ENCODE results near the gene TBCB. TPM values are rescaled to one million over a fixed set of nuclear protein-coding genes. Genes with fewer than 3 reads are reported as not detected.
"Not testable (repeated sequence)": the region's sequence is repeated elsewhere in the genome, so short reads cannot be mapped to it uniquely, and the experiment has no call there.

The TBCB gene, protein sequence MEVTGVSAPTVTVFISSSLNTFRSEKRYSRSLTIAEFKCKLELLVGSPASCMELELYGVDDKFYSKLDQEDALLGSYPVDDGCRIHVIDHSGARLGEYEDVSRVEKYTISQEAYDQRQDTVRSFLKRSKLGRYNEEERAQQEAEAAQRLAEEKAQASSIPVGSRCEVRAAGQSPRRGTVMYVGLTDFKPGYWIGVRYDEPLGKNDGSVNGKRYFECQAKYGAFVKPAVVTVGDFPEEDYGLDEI
- total RNA-seq, result 108 and 123 TPM in 2 replicates
- 149 and 179 TPM in 2 replicates for polyA plus RNA-seq

DNA sequence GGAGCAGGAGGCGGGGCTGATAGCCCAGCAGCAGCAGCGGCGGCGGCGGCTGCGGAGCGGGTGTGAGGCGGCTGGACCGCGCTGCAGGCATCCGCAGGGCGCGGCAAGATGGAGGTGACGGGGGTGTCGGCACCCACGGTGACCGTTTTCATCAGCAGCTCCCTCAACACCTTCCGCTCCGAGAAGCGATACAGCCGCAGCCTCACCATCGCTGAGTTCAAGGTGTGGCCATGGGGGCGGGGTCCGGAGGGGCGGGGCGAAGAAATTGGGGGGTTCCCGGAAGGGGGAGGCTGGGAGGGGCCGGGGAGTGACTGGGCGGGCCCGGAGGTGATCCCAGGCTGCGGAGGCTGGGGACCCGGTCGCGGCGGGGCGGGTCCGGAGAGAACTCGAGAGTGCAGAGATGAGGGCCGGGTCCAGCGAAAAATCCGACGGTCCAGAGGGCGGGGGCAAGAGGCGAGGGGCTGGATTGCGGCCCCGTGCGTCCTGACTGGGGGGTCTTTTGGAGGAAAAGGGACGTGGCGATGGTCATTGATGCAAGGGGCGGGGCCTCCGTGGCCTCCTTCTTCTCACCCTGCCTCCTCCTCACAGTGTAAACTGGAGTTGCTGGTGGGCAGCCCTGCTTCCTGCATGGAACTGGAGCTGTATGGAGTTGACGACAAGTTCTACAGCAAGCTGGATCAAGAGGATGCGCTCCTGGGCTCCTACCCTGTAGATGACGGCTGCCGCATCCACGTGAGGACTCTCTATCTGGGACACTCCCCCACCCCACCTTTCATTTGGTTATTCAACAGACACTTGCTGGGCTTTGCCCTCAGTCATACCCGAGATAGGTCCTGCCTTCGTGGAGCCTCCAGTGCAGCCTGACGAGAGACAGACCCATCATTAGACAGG, at the start of gene TBCB:
TBCB (plus strand) TSS at position 16 of the 891 bp plus-strand sequence; CDS start at position 109, 93 bp downstream.
- Histone ChIP-seq H4K20me1 (ENCODE audit: insufficient read depth, poor library complexity, severe bottlenecking) (no peaks in the 10 kb centered on the region), H3K4me1 (ENCODE audit: insufficient read depth) (peaks cover 12% of the 10 kb centered on the region), H3K27me3 (no peaks in the 10 kb centered on the region), H2AFZ (peak within 1 kb of the TSS; percentile 76), H3K36me3 (replicated peaks; ENCODE audit: insufficient read depth, low read depth) (no peaks in the 10 kb centered on the region), H3K9me3 (ENCODE audit: low read depth) (no peaks in the 10 kb centered on the region), H3K4me3 (peak within 1 kb of the TSS; percentile 79), H3K9me2 (replicated peaks; ENCODE audit: insufficient read depth) (no peaks in the 10 kb centered on the region), H3K27ac (peak within 1 kb of the TSS; percentile 68), H3K79me2 (peaks cover 32% of the 10 kb centered on the region), H3K4me2 (peak within 1 kb of the TSS; percentile 86)
- DNase-seq (ENCODE audit: low spot score), result no peak
- TF ChIP-seq, protein P1, sequence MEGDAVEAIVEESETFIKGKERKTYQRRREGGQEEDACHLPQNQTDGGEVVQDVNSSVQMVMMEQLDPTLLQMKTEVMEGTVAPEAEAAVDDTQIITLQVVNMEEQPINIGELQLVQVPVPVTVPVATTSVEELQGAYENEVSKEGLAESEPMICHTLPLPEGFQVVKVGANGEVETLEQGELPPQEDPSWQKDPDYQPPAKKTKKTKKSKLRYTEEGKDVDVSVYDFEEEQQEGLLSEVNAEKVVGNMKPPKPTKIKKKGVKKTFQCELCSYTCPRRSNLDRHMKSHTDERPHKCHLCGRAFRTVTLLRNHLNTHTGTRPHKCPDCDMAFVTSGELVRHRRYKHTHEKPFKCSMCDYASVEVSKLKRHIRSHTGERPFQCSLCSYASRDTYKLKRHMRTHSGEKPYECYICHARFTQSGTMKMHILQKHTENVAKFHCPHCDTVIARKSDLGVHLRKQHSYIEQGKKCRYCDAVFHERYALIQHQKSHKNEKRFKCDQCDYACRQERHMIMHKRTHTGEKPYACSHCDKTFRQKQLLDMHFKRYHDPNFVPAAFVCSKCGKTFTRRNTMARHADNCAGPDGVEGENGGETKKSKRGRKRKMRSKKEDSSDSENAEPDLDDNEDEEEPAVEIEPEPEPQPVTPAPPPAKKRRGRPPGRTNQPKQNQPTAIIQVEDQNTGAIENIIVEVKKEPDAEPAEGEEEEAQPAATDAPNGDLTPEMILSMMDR (IDR thresholded peaks at IDR 0.05; ENCODE audit: poor library complexity), result no peak
- TF ChIP-seq EZH2 (IDR thresholded peaks at IDR 0.05; ENCODE audit: borderline replicate concordance) (no peak), EZH2phosphoT487 (IDR thresholded peaks at IDR 0.05; ENCODE audit: low read depth, severe bottlenecking, unreplicated experiment) (no peak)
- WGBS (ENCODE audit: low lambda C conversion rate, missing lambda C conversion rate), result 5% methylated on average over 43 of the region's 59 CpGs

DNA sequence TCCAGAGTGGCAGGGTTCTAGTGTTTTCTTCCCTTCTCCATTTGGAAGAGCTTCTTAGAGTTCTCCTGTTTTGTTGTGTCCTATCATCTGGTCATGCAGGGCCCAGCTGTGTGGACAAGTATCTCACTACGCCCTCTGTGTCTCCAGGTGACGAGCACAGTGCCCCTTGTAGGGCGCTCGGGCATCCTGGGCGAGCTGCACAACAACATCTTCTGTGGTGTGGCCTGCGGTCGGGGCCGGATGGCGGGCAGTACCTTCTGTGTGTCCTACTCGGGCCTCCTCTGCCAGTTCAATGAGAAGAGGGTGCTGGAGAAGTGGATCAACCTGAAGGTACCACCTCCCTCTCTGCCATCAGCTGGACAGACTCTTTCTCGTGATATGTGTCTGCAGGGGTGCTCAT, 47.6 kb upstream of the TBCB start:
- DNase-seq (ENCODE audit: low spot score), result no peak
- no peak overlapping the region for H2AFZ ChIP-seq

DNA sequence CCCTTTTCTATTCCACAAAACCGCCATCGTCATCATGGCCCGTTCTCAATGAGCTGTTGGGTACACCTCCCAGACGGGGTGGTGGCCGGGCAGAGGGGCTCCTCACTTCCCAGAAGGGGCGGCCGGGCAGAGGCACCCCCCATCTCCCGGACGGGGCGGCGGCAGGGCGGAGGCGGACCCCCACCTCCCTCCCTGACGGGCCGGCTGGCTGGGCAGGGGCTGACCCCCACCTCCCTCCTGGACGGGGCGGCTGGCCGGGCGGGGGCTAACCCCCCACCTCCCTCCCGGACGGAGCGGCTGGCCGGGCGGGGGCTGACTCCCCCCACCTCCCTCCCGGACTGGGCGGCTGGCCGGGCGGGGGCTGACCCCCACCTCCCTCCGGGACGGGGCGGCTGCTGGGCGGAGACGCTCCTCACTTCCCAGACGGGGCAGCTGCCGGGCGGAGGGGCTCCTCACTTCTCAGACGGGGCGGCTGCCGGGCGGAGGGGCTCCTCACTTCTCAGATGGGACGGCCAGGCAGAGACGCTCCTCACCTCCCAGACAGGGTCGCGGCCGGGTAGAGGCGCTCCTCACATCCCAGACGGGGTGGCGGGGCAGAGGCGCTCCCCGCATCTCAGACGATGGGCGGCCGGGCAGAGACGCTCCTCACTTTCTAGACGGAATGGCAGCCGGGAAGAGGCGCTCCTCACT, 46.3 kb upstream of the TBCB start:
- H3K4me2 ChIP-seq; H3K9me3 ChIP-seq (ENCODE audit: low read depth); H3K4me3 ChIP-seq; DNase-seq (ENCODE audit: low spot score); H3K36me3 ChIP-seq (replicated peaks; ENCODE audit: insufficient read depth, low read depth); H3K27me3 ChIP-seq; H3K4me1 ChIP-seq (ENCODE audit: insufficient read depth); H3K9me2 ChIP-seq (replicated peaks; ENCODE audit: insufficient read depth); H3K79me2 ChIP-seq; H3K27ac ChIP-seq; H4K20me1 ChIP-seq (ENCODE audit: insufficient read depth, poor library complexity, severe bottlenecking); H2AFZ ChIP-seq: not testable (repeated sequence)
- 100% methylated on average over 2 of the region's 57 CpGs for WGBS (ENCODE audit: low lambda C conversion rate, missing lambda C conversion rate)

More for the DNA sequence above, 47.6 kb upstream of the TBCB start:
- Histone ChIP-seq H3K4me2 (no peak overlapping the region), H3K79me2 (no peaks in the 10 kb centered on the region), H3K27me3 (no peaks in the 10 kb centered on the region), H4K20me1 (ENCODE audit: insufficient read depth, poor library complexity, severe bottlenecking) (no peaks in the 10 kb centered on the region), H3K27ac (no peak overlapping the region), H3K9me2 (replicated peaks; ENCODE audit: insufficient read depth) (no peaks in the 10 kb centered on the region), H3K9me3 (ENCODE audit: low read depth) (no peaks in the 10 kb centered on the region), H3K36me3 (replicated peaks; ENCODE audit: insufficient read depth, low read depth) (no peaks in the 10 kb centered on the region), H3K4me1 (ENCODE audit: insufficient read depth) (no peaks in the 10 kb centered on the region), H3K4me3 (no peak overlapping the region)
- TF ChIP-seq, protein P1 (IDR thresholded peaks at IDR 0.05; ENCODE audit: poor library complexity), result no peak
- TF ChIP-seq EZH2 (IDR thresholded peaks at IDR 0.05; ENCODE audit: borderline replicate concordance) (no peak), EZH2phosphoT487 (IDR thresholded peaks at IDR 0.05; ENCODE audit: low read depth, severe bottlenecking, unreplicated experiment) (no peak)
- 87% methylated on average over 11 of the region's 11 CpGs for WGBS (ENCODE audit: low lambda C conversion rate, missing lambda C conversion rate)
